GM21737 (cell line): Measurements from ENCODE around the gene ZFPM1.
"Not testable (repeated sequence)": the region's sequence is repeated elsewhere in the genome, so short reads cannot be mapped to it uniquely, and the experiment has no call there.

Experiments
- ATAC-seq: cut with Tn5 transposase; IDR thresholded peaks from one replicate; pipeline ENCODE4 v1.9.1; 2021; ENCODE audit warnings: mild to moderate bottlenecking, moderate library complexity; ENCODE audit not compliant: unreplicated experiment

ZFPM1 gene

GRCh38 chr16:88510091-88510994, 57.3 kb downstream of the ZFPM1 start:
- no peak for ATAC-seq

GRCh38 chr16:88511060-88511459, 58.0 kb downstream of the ZFPM1 start:
- no peak for ATAC-seq

GRCh38 chr16:88511906-88512305, 58.8 kb downstream of the ZFPM1 start:
- ATAC-seq: no peak

GRCh38 chr16:88512728-88513696, 59.9 kb downstream of the ZFPM1 start:
- ATAC-seq: no peak

GRCh38 chr16:88514070-88514469, 61.0 kb downstream of the ZFPM1 start:
- ATAC-seq: no peak

- no peak for ATAC-seq
Observed at GRCh38 chr16:88514526-88515232, 61.6 kb downstream of the ZFPM1 start.

- no peak for ATAC-seq
Observed at GRCh38 chr16:88515371-88515770, 62.3 kb downstream of the ZFPM1 start.

GRCh38 chr16:88515925-88516594, 63.0 kb downstream of the ZFPM1 start:
- no peak for ATAC-seq

GRCh38 chr16:88516601-88517061, 63.6 kb downstream of the ZFPM1 start:
- ATAC-seq: no peak

- ATAC-seq: not testable (repeated sequence)
Observed at GRCh38 chr16:88517208-88517774, 64.2 kb downstream of the ZFPM1 start.

GRCh38 chr16:88518411-88519111, 65.5 kb downstream of the ZFPM1 start:
- not testable (repeated sequence) for ATAC-seq

- ATAC-seq: no peak
Observed at GRCh38 chr16:88519240-88519639, 66.2 kb downstream of the ZFPM1 start.

- ATAC-seq: no peak
Observed at GRCh38 chr16:88519938-88520653, 67.0 kb downstream of the ZFPM1 start.

GRCh38 chr16:88521674-88522073, 68.6 kb downstream of the ZFPM1 start:
- ATAC-seq: no peak

GRCh38 chr16:88522276-88522949, 69.3 kb downstream of the ZFPM1 start:
- no peak for ATAC-seq

- ATAC-seq: no peak
Observed at GRCh38 chr16:88523309-88524161, 70.5 kb downstream of the ZFPM1 start.

- ATAC-seq: no peak
Observed at GRCh38 chr16:88524274-88524972, 71.3 kb downstream of the ZFPM1 start.
